HG03095 (cell line): Measurements from ENCODE around the gene TLE1.
A peak's percentile ranks its signal among the peaks of the same experiment; 100 is the strongest.
"Not testable (repeated sequence)": the region's sequence is repeated elsewhere in the genome, so short reads cannot be mapped to it uniquely, and the experiment has no call there.

Experiments
- ATAC-seq: cut with Tn5 transposase; IDR thresholded peaks from one replicate; pipeline ENCODE4 v1.9.1; 2021; ENCODE audit warnings: moderate library complexity; ENCODE audit not compliant: unreplicated experiment

Gene TLE1

GRCh38 chr9:81602887-81603680 is 86.3 kb downstream of the TLE1 start:
- ATAC-seq: no peak

DNA sequence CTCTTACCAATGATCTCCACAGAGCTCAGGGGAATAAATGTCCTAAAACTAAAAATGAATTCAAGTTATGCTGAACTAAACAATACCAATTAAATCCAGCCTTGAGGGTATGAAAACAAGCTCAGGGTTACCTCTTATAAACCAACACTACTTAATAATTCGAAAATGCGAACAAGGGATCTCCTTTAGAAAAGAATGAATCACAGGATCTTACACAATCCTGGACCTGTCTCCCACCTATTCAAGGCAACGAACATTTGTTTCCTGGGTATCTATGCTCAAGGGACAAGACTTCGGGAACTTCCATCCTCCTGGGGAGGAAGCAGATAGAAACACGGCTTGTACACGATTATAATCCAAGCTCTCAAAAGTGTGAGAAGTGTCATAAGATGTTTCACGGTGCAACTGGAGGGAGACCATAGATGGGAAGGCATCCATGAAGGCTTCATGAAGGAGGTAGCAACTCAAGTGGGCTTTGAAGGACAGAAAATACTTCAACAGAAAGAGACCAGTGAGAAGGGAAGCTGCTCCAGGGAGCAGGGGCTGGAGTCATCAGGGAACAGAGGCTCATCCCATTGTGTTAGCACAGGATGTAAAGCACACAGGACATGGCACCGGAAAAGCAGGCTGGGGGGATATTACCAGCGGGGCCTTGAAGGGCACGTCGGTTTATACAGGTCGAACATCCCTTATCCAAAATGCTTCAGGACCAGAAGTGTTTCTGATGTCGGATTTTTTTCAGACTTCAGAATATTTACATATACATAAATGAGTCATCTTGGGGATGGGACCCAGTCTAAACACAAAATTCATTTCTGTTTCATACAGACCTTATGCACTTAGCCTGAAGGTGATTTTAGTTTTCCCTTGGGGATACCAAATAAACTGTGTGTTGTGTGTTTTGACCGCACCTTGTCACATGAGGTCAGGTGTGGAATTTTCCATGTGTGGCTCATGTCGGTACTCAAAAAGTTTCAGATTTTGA is 87.4 kb downstream of the TLE1 start:
- ATAC-seq: peak; percentile 60

- ATAC-seq: no peak
These were observed 88.7 kb downstream of the TLE1 start for GRCh38 chr9:81600631-81601030.

DNA sequence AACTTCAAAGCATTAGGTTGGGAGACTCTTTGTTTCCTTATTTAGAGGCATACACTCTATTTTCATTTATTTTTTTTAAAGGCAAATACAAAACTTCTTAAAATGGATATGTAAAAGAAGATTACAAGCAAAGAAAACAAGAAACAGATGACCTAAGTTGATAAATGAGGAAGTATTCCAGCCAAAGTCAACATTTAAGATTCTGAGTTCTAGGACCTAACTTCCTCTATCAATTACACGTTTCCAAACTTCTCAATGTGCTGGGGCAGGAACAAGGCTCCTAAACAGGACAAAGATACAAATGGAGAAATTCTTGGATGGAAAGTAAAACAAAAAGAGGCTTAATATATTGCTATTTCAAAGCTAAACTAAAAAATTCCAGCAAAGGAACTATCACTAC is 89.5 kb downstream of the TLE1 start:
- ATAC-seq: no peak

DNA sequence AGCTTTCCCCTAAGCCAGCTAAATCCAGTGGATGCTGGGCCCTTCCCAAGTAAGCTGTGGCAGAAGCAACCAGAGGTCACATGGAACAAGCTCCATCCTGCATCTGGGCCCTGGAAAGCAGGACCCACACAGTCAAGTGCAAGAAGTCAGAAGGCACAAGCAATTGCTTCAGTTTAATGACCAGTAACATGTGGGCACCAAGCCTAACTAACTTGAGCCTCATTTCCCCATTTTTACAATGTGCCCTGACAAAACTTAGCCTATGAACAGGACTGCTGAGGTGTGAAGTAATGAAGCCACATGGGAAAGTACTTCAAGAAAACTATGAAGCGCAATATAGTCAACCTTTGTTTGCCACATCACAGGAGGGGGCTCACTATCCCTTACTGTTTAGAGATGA is 90.5 kb downstream of the TLE1 start:
- no peak for ATAC-seq

DNA sequence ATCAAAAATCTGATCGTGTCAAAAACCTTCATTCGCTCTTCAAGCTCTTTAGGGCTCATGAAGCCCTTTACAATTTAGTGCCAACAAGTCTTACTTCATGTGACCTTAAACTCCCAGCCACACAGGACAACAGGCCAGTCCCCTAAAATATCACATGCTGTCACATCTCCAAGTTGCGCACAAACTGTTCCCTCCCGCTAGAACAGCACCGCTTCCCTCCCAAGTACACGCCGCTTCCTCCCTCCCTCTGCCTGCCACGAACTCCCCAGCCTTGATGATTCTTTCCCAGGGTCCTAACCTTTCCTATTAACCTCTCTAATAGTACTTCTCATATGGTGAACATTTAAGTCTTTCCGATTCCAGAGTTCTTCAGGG is 91.2 kb downstream of the TLE1 start:
- no peak for ATAC-seq

DNA sequence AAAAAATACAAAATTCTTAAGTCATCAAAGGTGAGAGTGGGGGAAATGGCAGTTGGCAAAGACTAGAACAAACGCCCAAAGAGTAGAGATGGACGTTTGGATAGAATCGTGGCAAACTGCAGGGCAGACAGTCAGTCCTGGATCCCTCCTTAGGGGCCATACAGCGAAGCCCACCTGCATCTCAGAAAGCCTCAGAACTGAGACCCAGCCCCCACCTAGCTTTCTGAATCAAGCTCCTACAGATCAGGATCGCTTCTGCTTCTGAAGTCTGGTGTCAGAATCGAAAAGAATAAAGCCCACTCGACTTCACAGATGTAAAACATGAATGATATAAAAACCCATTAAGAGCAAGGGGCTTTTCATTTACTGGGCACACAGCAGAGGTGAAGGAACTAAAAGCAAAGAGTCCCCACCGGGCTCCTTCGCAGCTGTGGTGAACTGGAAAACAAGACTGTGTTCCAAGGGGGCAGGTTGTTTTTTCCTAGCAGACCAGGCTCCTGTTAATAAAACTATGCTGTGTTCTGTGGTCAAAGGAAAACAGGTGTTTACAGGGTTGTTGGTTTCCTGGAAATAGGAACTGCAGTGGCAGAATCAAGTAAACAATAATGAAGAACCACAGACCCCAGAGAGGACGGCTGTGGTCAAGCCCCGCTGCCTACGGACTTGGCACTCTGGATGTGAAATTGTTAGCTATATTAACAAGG is 91.8 kb downstream of the TLE1 start:
- ATAC-seq: no peak

- no peak for ATAC-seq
These were observed 92.5 kb downstream of the TLE1 start for GRCh38 chr9:81596679-81597418.

DNA sequence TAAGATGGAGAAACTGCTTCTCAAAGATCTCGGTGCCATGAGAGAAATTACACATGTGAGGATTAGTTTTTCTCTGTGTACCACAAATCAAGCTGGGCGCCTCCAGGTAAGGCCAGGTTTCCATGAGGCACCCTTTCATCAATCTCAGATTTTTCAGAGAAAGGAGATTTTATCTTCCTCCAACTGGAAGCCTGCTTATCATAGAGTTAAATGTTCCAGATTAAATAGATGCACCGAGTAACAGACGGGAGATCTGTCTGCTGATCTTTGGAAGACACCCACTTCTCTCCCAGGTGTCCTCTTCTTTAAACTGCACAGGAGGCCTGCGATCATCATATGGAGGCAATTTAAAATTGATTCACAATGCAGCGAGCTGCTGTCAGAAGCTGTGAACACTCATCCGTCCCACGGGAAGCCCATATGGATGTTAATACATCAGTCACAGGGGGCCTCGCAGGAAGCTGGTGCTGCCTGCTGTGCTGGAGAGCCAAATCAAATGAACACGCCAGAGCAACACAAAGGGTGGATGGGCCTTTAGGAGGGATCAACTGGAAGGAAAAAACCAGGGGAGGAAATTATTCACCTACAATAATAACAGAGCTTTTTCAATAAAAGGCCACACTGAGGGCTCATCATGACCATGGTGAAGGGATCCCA is 93.3 kb downstream of the TLE1 start:
- no peak for ATAC-seq

GRCh38 chr9:81595293-81595692 is 94.1 kb downstream of the TLE1 start:
- ATAC-seq: not testable (repeated sequence)

DNA sequence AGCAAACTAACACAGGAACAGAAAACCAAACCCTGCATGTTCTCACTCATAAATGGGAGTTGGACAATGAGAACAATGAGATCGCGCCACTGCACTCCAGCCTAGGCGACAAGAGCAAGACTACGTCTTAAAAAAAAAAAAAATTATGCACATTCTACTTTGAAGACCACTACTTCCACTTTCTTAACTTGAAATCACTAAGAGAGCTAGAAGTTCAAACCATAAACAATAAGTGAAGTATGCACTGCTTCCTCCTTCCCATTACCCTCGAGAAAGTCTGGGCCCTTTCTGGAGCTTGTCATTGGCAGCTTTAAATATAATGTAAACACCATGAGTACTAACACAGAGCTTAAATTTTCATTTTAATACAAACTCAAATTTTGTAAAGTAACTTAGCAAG is 94.9 kb downstream of the TLE1 start:
- ATAC-seq: no peak

- no peak for ATAC-seq
These were observed 96.5 kb downstream of the TLE1 start for GRCh38 chr9:81592887-81593266.

- no peak for ATAC-seq
These were observed 97.6 kb downstream of the TLE1 start for GRCh38 chr9:81591791-81592190.

- ATAC-seq: no peak
These were observed 98.7 kb downstream of the TLE1 start for GRCh38 chr9:81590688-81591087.

DNA sequence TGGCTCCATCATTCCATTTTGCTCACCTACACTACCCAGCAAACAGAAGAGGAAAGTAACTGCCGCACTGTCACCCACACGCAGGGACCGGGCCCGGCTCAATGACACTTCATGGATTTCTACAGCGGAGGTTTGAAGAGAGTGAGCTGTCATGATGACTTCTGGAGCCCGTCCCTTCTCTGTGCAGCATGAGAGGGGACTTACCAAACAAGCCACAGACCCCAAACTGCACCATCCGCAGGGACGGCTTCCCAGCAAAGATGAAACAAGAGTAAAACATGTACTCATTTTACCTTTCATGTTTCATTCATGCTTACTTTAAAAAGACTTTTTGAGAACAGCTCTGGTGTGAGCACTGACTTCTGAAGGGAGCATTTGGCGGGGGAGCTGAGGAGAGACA is 99.5 kb downstream of the TLE1 start:
- no peak for ATAC-seq

DNA sequence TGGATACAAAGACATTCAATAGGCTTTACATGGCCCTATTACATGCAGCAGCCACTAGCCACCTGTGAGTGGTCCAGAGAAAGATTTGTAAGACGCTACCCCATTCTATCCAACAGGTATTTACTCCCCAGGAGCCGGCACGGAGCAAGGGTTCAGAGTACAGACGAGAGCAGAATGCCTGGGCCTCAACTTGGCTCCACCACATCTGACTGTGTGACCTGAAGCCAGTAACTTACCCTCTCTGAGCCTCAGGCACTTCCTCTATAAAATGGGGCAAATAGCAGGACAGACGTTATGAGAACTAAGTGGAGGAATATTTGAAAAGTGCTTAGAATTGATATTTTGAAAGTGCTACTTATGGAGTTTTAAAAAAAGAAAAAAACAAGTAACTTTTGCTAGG is 100.0 kb downstream of the TLE1 start:
- no peak for ATAC-seq

DNA sequence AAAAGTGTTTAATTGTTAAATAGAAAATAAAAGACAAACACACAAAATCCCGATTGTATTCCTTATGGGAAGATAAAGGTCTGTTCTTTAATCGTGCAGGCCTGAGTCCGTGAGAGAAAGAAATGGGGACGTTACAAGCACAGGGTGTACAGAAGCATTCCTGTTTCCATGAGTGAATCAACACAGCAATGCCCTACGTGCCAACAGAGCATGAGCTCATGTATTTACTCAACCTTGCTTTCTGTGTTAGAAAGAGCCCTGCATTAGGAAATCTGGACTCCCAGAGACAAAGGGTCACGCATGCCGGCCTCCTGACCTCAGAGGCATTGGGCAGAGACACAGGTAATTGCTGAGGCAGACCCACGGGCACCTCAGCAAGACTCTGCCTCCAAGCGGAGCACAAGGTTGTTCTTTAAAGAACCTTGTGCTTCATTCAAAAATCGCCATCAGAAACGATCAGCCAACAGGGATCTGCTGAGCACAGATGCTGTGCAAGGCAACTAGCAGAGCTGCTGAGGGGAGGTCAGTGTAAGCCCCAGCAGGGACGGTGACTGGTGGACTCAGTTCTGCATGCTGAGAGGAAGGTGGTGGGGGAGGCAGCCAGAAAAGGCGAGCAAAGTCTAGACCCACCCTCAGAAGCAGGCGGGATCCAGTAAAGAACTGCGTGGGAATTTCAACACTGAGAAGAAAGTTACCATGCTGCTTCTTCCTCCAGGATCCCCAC is 101.0 kb downstream of the TLE1 start:
- no peak for ATAC-seq

GRCh38 chr9:81586786-81587185 is 102.6 kb downstream of the TLE1 start:
- no peak for ATAC-seq

DNA sequence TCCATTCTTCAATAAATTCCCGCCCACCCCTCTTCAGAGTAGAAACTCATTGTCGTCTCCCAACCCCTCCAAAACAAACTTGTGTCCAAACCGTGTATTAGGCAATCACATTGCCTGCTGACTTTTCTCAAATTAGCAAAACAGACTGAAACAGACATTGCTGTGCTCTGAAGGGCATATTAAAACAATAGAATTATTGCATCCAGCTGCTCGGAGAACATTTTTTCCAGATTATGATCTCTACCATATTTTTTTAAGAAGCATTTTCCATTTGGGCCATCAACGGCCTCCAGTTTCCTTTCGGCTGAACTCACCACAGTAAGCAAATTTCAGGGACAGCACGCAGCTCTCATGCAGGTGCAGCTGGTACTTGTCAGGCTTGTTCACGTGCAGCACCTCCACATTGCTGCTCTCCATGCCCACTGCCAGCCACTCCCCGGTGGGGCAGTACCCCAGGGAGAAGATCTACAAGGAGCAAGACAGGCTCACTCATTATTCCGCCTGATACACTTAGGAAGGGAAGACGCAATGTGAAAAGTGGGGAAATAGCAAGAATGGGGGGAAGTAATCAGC is 104.1 kb downstream of the TLE1 start:
- no peak for ATAC-seq
